OCI-LY1 (cell line): ENCODE data around the gene ABO.

ENCODE experiments used
- CTCF ChIP-seq: fragments of 200-600 bp; sonication (generic), shearing (Covaris generic); IDR thresholded peaks from 2 replicates; pipeline ENCODE4 v1.5.1; 2017; ENCODE audit warnings: mild to moderate bottlenecking, antibody characterized with exemption, low read length, moderate library complexity, mixed read lengths
- EZH2 ChIP-seq: fragments of 200-600 bp; sonication (generic), shearing (Covaris generic); IDR thresholded peaks from 2 replicates; pipeline ENCODE4 v1.8.0; 2017; ENCODE audit warnings: borderline replicate concordance, mixed run types, mild to moderate bottlenecking, antibody characterized with exemption, low read length, moderate library complexity, mixed read lengths

GRCh38 chr9:133306242-133307204 is 31.5 kb upstream of the ABO start:
- TF ChIP-seq CTCF (no peak), EZH2 (no peak)
